ENCODE data around the gene ZMYM2.

ZMYM2 gene

DNA sequence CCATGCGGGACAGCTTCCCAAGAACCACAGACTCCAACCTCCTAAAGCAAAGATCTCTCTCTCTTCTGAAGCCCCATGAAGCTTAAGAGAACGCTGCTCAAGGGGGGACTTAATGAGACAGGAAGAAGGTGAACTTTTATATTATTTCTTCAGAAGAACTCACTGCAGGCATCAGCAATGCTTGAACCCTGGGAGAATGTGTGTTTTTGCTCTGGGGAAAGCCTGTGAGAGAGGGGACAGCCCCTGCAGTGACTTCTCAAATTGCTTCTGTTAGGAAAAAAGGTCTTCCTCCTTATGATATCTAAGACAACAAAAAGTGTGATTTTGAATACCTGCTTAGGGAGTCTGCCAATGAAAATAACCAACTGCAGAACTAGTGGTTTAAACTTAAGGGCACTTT lies 179.3 kb downstream of the ZMYM2 start:
- DNase-seq: no peak

DNA sequence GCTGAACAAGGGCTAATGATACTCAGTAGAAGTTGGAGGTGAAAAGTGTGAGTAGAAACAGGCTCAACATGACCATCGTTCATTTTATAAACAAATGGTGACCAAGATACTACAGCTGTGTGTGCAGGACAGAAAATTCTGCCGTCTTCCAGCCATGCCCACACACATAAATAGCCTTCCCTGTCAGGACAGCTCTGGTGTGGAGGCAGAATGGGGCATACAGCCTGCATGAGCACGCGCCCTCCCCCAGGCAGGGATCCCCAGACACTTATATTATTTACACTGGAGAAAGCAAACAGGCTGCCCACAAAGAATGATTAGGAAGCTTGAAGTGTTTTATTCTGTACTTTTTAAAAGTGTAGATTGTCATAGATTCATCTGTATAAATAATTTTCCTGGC lies 182.0 kb downstream of the ZMYM2 start:
- no peak for DNase-seq
